HS-27A (cell line): ENCODE results near the gene CNOT4.
A peak's percentile ranks its signal among the peaks of the same experiment; 100 is the strongest.

ENCODE experiments used
- DNase-seq: peaks from one replicate; pipeline ENCODE4 v3.0.0-alpha.2; 2012; ENCODE audit warnings: low read depth, missing footprints

The CNOT4 gene

GRCh38 chr7:135509839-135510591 is at the start of gene CNOT4:
TSS of gene CNOT4 (minus strand) at chr7:135510102. CDS start at chr7:135438331, 71,771 bp downstream.
- DNase-seq, result peak; percentile 68

- no peak for DNase-seq
These were observed 49.0 kb upstream of the CNOT4 start for GRCh38 chr7:135558881-135559280.

- DNase-seq, result peak; percentile 27
These were observed 48.5 kb upstream of the CNOT4 start for GRCh38 chr7:135558337-135558767.

- DNase-seq, result peak; percentile 60
These were observed 47.8 kb upstream of the CNOT4 start, which contains the start of gene NUP205 for GRCh38 chr7:135557455-135558336. TSS of gene NUP205 (plus strand) at chr7:135557917. CDS start at chr7:135557945, 28 bp downstream.

- no peak for DNase-seq
These were observed 43.4 kb upstream of the CNOT4 start for GRCh38 chr7:135553346-135553745.

GRCh38 chr7:135552148-135552547 is 42.2 kb upstream of the CNOT4 start:
- DNase-seq, result no peak

GRCh38 chr7:135550196-135550595 is 40.3 kb upstream of the CNOT4 start:
- DNase-seq, result no peak

GRCh38 chr7:135541029-135541428 is 31.1 kb upstream of the CNOT4 start:
- DNase-seq, result no peak

- no peak for DNase-seq
These were observed 29.7 kb upstream of the CNOT4 start for GRCh38 chr7:135539629-135540028.

GRCh38 chr7:135538376-135538775 is 28.5 kb upstream of the CNOT4 start:
- DNase-seq, result no peak

GRCh38 chr7:135537905-135538304 is 28.0 kb upstream of the CNOT4 start:
- DNase-seq, result no peak

GRCh38 chr7:135537453-135537852 is 27.6 kb upstream of the CNOT4 start:
- DNase-seq, result no peak

- no peak for DNase-seq
These were observed 26.2 kb upstream of the CNOT4 start for GRCh38 chr7:135536150-135536549.

GRCh38 chr7:135527025-135527424 is 17.1 kb upstream of the CNOT4 start:
- no peak for DNase-seq

- DNase-seq, result no peak
These were observed 15.5 kb upstream of the CNOT4 start for GRCh38 chr7:135525426-135525825.

- DNase-seq, result no peak
These were observed 13.2 kb upstream of the CNOT4 start for GRCh38 chr7:135523146-135523545.

- DNase-seq, result no peak
These were observed 12.6 kb upstream of the CNOT4 start for GRCh38 chr7:135522509-135522908.

GRCh38 chr7:135519871-135520270 is 10.0 kb upstream of the CNOT4 start:
- no peak for DNase-seq

- DNase-seq, result no peak
These were observed 9.4 kb upstream of the CNOT4 start for GRCh38 chr7:135519233-135519688.

- no peak for DNase-seq
These were observed 8.8 kb upstream of the CNOT4 start for GRCh38 chr7:135518748-135519147.

- DNase-seq, result no peak
These were observed 7.2 kb upstream of the CNOT4 start for GRCh38 chr7:135517060-135517459.

- DNase-seq, result no peak
These were observed 5.0 kb upstream of the CNOT4 start for GRCh38 chr7:135514856-135515255.
